Hematopoietic multipotent progenitor cell treated with erythropoietin and hydrocortisone succinate and interleukin-3 and kit ligand, for 6 days (in vitro differentiated cells): ENCODE measurements around the gene ADAMTSL1.
A peak's percentile ranks its signal among the peaks of the same experiment; 100 is the strongest.

Experiments used
- DNase-seq: peaks from one replicate; pipeline ENCODE4 v3.0.0-alpha.2; 2015

The ADAMTSL1 gene

DNA sequence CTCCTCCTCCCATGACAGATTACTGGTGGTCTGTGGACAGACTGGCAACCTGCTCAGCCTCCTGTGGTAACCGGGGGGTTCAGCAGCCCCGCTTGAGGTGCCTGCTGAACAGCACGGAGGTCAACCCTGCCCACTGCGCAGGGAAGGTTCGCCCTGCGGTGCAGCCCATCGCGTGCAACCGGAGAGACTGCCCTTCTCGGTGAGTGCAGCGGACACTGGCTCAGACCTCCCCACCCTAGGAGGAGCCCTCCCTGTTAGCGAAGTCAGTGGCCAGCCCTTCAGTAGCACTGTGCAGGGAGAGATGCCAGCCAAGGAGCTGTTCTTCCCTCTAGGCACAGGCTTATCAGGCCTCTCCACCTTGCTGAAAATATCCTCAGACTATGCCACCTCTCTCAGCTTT is 415.6 kb downstream of the ADAMTSL1 start:
- DNase-seq: no peak

DNA sequence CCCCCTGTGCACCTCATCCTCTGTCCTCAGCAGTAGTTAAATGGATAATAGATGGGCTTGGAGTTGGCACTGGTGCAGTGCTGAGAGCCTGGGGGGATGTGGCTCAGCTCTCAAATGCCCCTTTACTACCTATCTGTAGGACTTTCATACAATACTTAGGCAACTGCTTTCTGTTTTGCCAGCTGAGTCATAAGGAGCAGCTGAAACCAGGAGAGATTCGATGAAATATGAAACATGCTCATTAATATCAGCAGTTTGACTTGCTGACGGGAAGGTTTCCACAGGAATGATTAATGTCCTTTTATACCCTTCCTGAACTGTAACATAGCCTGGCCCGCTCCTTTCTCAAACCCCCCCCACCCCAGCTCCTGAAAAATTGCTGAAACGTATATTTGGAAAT is 416.4 kb downstream of the ADAMTSL1 start:
- DNase-seq: no peak

DNA sequence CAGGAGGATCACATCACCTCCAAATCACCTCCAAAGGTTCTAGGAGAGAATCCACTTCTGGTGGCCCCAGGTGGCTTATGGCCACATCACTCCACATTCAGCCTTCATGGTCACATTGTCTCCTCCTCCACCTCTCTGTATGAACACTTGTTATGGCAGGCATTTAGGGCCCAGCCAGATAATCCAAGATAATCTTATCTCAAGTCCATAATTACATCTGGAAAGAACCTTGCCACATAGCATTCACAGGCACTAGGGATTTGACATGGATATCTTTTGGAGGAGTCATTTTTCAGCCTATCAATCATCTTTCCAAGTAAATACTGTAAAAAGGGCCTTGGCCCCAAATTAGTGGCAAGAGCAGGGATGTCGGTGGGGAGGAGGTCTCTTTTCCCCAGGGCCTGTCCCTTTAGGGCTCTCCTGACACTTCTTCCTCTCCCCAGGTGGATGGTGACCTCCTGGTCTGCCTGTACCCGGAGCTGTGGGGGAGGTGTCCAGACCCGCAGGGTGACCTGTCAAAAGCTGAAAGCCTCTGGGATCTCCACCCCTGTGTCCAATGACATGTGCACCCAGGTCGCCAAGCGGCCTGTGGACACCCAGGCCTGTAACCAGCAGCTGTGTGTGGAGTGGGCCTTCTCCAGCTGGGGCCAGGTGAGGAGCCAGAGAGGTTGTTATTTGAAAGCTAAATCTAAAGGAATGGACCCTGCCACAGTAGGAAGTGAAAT is 418.2 kb downstream of the ADAMTSL1 start:
- DNase-seq: no peak

DNA sequence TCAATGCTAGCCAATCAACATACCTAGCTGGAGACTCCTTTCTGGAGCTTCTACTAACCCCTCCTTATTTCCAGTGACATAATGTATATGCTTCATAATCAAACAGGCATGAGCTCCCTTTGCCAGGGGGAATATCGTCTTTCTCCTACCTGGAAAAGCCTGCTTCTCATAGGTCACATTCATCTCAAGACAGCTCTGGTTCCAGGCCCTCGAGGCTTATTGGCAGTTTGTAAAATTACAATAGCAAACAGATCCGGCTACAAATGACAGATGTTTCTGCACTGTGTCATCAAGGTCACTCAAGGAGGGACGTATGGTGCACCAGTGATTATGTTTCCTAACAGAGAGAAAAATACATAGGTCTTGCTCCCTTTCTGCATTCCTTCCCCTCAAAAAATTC is 419.1 kb downstream of the ADAMTSL1 start:
- DNase-seq: no peak

DNA sequence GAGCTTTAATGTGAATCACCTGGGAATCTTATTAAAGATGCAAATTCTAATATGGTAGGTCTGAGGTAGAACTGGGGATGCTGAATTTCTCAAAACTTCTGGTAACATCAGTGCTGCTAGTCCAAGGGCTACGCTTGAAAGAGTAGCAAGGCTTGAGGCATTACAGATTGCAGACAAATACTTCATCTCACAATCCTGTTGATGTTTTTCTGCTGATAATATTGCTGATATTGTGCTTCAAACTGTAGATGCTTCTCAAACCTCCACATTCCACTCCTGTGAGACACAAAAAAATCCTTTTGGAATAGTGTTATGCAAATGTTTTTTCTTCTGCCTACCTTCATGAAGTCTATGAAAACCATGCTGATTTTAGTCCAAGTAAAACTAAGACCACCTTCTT is 419.5 kb downstream of the ADAMTSL1 start:
- no peak for DNase-seq

DNA sequence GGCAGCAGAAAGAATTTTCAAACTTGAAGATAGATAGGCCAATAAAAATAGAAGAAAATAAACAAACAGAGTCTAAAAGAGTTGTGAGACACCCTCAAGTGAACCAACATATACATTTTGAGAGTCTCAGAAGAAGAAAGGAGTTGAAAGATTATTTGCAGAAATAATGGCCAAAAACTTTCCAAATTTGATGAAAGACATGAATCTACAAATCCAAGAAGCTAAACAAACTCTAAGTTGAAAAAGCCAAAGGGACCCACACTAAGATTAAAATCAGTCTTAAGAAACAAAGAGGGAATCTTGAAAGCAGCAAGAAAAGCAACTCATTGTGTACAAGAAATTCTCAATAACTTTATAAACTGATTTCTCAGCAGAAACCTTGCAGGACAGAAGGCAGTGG is 422.1 kb downstream of the ADAMTSL1 start:
- DNase-seq: no peak

DNA sequence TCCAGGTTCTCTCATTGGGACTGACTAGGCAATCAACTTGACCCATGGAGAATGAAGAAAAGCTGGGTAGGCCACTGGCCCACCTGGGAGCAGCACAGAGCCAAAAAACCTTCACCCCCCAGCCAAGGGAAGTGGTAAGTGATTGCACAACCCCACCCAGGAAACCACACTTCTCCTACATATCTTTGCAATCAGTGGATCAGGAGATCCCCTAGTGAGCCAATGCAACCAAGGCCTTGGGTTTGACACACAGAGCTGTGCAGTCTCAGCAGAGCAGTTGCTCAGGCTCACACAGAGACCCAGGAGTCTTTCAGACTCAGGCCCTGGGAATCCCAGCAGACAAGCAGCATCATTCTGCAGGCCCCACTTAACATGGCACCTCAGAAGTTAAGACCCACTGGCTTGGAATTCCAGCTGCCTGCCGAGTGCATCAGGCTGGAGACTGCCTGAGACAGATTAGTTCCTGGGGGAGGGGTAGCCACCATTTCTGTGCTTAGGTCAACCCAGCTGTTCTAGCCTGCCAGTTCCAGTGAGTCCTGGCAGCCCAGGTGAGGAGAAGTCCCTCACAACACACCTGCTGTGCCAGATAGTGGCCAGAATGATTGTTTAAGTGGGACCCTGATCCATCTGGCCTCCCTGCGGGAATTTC is 422.7 kb downstream of the ADAMTSL1 start:
- DNase-seq: no peak

DNA sequence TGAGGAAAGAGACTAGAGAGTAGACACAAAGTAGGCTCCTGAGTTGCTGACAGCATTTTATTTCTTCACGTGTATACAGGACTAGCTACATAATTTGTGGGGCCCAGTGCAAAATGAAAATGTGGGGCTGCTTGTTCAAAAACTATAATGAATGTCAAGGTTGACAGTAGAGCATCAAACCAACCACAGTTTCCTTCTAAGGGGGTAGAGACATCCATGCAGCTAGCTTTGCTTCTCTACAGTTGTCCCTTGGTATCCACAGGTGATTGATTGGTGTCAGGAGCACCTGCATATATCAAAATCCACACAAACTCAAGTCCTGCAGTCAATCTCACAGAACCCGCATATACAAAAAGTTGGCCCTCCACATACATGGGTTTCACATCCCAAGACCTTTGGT is 429.5 kb downstream of the ADAMTSL1 start:
- DNase-seq: no peak

DNA sequence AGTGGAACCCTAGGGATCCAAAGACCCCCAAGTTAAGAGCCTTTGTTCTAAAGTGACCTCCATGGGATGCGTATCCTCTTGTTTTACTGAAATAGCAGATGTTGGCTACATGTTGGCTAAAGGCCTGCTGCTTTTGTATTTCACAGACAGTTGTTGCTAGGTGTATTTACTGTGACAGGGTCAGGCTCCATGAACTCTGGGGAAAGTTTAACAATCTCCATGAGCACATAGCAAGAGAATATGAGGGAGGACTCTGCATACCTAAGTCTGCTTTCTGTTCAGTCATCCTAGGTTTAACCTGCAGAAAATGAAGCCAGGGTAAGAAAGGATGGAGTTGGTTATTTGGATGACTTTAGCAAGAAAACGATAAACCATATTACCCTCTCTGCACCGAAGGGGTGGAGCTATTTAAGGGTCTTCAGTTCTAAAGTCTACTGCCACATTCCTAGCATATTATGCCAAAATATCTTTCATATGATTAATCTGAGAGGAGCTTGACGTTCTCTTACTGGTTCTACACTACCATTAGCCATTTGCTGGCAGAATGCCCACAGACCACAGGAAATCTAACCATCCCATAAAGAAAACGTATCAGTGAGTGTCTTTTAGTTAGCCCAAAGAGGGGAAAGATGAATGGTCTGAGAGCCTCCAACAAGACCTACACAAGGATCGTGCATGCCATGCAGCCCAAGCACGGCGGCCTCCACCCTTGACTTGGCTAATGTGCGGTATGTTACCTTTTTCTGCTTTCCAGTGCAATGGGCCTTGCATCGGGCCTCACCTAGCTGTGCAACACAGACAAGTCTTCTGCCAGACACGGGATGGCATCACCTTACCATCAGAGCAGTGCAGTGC is 431.3 kb downstream of the ADAMTSL1 start:
- peak; percentile 4 for DNase-seq

DNA sequence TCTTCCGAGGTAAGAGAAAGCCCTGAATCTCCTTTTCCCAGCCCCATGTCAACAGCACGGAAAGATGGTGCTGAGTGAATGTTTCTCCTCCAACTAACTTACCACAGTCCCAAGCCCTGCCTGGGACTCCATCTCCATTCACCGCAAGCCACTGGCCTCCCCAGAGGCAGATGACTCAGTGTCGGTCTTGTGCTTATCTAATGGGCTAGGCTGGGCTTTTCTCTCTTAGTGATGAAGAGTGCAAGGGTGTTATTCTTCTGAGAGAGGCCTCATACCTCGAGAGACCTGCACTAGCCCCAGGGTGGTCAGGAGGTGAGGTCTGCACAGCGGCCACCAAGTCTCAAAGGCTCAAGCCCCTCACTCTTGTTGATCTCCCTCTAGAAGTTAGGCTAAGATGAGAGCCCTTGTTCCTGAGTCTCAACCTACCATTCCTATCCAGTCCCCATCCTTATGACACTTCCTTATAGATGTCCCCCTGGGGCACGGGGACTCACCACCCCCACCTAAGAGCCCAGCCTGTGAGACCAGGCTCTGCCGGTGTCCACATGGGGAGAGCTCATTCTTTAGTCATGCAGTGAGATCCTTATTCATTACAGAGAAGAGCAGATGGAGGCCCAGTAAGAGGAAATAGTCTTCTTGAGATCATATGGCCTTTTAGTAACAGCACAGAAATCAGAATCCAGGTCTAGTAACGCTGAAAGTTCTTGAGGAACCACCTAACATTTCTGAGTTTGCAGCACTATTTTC is 432.1 kb downstream of the ADAMTSL1 start:
- no peak for DNase-seq

DNA sequence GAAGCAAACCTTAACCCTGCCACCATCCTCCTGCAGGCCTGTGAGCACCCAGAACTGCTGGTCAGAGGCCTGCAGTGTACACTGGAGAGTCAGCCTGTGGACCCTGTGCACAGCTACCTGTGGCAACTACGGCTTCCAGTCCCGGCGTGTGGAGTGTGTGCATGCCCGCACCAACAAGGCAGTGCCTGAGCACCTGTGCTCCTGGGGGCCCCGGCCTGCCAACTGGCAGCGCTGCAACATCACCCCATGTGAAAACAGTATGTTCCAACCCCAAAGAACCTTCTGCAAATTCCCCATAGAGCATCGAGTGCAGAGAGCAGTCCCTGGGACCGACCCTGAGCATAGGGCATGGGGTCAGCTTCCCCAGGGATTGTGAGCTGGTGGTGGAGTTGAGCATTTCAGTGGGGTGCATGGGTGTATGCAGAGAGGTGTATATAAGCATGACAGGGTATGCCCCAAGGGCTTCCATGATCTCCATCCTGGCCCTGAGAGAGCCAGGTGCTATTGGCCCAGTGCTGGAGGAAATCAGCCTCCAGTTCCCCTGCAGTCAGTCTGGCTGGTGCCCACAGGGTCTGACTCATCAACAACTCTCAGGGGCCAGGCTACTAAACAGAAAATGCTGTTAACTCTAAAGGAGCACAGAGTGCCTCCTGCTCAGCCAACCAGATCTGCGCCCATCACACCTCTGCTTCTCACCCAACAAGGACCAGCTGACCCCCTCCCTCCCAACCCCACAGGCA is 432.9 kb downstream of the ADAMTSL1 start:
- no peak for DNase-seq

DNA sequence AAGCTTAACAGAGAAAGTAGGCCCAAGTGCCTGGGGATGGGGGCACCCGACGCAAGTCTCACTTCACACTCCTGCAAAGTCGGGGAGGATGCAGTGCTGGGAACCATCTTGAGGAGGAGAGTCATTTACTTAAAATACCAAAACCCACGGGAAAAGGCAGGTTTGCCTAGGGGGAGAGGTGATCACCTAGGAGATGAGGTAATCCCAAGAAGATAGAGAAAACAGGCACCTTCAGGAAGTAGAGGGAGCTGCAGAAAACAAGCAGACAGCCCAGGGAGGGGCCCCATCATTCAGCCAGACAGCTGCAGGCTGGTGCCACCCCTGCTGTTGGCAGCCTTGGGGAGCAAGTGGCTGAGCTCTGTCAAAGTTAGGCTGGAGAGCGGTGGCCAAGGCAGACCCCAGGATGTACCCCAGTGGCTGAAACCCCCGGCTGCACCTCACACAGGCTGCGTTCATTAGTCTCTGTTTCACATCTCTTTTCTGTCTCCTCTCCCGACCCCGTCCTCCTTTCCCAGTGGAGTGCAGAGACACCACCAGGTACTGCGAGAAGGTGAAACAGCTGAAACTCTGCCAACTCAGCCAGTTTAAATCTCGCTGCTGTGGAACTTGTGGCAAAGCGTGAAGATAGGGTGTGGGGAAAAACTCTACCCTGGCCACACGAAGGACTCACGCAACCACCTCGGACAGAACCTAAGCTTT is 434.1 kb downstream of the ADAMTSL1 start:
- no peak for DNase-seq

DNA sequence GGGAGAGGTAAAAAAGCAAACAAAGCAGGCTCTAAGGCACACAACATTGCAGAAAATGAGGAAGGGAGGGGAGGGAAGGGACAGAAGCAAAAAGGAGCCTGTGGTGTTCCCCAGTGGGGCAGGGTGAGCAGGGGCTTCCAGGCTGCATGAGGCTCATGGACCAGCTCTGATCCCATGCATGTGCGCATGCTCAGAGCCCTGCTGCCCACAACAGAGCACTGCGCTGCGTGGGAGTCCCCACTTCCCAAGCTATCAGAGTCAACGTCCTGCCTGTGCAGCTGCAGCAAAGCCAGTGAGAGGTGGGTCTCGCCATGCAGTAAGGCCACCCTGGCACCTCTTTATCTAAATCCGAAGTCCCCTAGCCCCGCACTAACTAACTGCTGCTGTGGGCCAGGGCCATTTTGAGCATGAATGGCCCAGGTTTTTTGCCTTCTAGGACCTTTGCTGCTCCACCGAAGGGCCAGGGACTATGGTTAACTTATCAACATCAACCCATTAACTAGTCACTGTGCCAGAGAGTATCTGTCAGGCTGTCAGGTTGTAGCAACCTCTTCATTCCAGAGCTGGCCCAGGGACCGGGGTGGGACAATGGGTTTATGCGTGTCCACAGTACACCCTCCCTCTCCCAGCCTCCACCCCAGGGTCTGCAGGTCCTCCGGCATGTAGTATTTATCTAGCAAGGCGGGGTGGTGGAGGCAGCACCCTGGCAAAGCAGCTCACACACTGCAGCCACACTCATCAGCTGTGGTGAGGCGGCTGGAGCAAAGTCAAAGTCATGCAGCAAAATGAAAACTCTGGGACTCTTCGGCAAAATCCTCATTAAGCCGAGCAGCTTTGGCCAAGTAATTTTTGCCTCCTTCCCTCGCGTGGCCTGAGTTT is 435.4 kb downstream of the ADAMTSL1 start:
- DNase-seq: no peak

DNA sequence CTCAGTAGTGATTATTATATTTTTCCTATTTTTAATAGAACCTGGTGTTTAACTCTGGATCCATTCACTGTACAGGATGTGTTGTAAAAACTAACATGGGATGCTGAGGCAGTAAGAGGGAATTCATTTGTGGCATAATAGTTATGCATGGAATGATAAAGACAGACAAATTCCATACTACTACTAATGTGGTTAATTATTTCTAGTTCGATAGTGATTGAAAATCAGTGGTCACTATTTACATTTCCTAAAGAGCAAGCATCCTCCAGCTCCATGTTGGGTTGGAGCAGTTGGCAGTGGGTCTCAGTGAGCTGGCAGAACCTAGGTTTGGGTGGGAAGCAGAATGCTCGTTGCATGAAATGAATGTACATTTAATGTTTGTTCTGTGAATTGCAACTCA is 436.5 kb downstream of the ADAMTSL1 start:
- DNase-seq: no peak

DNA sequence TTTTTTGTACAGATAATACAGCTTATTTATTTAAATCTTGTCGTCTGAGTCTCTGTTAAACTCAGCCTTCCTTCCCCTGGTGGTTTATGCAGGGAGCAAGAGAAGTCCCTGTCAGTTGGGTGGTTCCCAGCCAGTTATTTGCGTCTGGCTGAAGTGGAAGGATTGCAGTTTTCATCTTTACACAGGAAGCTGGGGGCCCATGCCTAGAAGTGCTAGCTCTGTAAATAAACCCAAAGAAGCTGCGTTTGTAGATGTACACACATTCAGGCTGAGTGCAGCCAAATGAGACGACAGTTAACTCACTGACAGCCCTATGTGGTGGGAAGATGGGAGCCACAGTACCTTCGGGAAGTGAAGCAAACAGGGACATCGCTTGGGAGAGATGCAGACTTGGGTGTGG is 437.0 kb downstream of the ADAMTSL1 start:
- no peak for DNase-seq

DNA sequence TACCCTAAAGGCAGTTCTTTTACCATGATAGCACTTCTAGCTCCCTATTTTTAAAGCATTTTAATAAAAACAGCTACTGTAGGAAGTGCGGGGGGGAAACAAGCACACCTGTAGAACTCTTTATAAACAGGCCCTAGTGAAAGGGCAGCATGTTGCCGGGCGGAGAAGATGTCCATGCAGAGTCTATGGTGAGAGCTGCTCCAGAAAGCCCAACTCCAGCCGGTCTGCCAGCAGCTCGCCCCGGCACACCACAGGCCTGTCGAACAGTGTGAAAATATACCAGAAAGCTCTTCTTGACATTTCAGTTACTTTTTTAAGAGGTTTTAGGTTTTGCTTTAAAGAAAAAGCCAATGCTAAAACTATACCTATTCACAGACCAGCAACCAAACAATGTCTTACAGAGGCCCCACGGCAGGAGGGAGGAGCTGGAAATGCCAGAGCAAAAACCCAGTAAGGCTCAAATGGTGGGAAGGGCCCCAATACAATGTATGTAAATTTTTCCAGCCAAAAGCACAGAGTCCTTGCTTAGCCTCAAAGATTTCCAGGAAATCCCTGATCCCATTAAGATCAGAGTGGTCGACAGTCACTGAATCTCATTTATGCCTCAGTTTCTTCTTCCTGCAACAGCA is 437.9 kb downstream of the ADAMTSL1 start:
- no peak for DNase-seq

DNA sequence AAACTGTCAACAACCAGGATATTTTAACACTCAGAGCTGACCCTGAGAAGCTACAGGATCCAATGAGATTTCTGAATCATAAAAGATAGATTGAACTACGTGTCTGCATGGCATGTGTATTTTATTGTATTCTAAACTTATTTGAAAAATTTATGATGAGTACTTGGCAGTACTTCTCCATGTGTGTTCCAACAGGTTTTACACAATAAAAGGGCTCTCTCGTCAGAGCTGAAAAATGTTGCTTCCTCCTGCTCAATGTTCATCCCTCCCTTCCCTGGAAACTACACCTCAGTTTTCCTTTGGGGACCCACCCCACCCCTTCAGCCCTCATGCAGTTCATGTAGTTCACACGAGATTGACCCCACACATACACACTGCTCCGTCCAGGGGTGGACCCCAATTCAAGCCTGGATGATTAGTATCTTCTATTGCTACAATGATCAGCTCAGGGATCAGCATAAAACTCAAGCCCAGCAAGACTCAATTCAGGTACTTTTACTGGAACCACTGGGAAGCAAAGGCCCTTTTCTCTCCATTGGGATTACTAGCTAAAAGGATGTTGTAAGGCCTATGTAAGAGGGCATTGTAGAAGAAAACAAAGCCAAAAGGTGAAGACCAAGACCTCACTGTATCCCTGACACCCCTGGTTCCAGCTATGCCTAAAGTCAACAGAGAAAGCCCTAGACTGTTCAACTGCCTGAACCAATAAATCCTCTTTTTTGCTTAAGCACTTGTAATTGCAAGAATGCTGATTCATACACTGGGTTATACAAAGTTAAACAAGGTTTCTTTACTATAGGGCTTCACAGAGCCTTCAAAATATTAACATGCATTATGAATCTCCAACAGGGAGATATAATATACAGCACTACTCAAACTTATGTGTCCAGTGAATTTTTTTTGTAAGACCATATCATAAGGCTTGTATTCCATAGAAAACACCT is 446.5 kb downstream of the ADAMTSL1 start:
- DNase-seq: no peak

DNA sequence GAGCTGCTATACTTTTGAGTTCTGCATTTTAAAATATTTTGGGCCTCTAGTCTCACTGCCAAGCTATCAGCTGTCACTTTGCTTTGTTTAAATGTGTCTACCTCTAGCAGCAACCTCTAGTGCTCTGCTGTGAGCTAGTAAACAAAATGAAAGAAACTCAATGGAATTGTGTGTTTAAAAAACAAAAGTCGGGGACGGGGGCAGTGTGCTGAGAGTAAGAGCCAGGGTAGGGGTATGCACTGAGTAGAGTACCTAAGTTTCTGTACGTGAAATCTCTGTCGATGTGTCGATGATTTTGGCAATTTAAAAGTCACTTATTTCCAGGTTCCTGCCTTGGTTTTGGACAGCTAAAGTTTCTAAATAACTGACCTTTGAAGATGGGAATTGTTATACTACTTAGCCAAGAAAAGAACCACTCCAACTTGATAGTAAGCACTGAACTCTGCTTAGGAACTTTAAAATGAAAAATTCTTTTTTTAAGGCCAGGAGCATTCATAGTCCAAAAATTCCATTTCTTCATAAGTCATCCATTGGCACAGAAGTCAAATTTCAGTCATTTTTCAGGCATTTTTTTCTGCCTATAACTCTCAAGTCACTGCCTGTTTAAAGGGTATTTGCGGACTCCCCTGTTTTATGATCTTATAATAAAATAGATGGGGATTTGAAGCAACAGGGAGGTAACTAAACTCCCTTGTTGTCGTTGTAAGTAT is 447.6 kb downstream of the ADAMTSL1 start:
- no peak for DNase-seq
